ENCODE measurements around the gene NDRG2.

- TF ChIP-seq CTCF (conservative IDR thresholded peaks at IDR 0.05 in 1 of 2, IDR thresholded peaks at IDR 0.05 in 1 of 2; ENCODE audit: extremely low read depth in 1 of 2, insufficient read depth in 1 of 2, low read depth in 1 of 2, low read length in 2 of 2) (no peak), EZH2 (IDR thresholded peaks at IDR 0.05; ENCODE audit: borderline replicate concordance, low read length) (no peak)
Observed at GRCh38 chr14:21018781-21019180, 6.1 kb downstream of the NDRG2 start.
